Measurements from ENCODE around the gene PHETA2. TPM values are rescaled to one million over a fixed set of nuclear protein-coding genes. Genes with fewer than 3 reads are reported as not detected.

PHETA2 gene
- total RNA-seq, 1 experiment from 2014 or later = 2.6 TPM

DNA sequence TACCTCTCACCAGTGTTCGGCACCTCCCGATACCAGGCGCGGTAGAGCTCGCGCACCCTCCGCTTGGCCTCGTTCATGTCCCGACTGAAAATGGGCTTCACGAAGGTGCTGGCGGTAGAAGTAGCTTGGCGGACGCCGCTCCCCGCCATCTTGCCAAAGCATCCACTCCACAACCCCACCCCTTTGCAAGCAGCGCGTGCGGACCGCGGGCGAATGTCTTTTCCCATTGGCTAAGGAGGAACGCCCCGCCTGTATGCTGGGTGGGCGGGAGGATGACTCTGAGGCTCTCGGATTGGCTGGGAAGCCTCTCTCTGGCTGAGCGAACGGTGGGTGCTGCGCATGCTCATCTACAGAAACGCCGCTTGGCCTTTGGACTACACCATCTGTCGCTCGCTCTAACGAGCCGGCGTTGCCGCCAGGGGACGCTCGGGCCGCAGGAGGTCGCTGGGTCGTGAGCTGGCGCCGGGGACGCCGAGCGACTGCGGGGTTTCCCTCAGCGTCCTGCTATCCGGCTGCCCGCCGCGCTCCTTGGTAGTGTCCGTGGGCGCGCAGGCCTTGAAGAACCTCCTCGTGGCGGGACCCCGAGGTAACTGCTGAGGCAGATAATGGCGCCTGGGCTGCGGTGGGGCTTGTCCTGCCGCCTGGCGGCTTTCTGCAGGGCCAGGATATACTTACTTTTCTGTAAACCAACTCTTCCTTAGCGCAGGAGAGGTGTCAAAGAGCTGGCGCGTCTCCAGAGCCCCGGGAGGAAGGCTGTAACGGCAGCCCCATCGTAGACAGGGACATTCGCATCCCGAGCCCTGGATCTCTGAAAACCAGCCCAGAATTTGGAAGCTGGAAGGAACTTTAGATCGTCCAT is 16.8 kb downstream of the PHETA2 start, which contains the start of gene NDUFA6:
NDUFA6 (minus strand) TSS at position 177 of the 859 bp plus-strand sequence; CDS start at position 149, 28 bp downstream.
- Histone ChIP-seq H3K27me3 (ENCODE audit: insufficient read depth, low read length) (no peaks in the 10 kb centered on the region), H2BK120ac (ENCODE audit: low read depth, low read length, poor library complexity, severe bottlenecking) (no peak within 1 kb of the TSS), H3K56ac (ENCODE audit: insufficient read length, low read depth, low read length) (no peak within 1 kb of the TSS), H2AFZ (ENCODE audit: low read length) (no peak within 1 kb of the TSS), H4K91ac (ENCODE audit: insufficient read length, low read depth, low read length) (no peak within 1 kb of the TSS), H4K20me1 (ENCODE audit: control insufficient read depth, insufficient read depth, insufficient read length) (no peaks in the 10 kb centered on the region), H3K79me2 (ENCODE audit: insufficient read depth, low read length) (no peaks in the 10 kb centered on the region; the same call in 1 of the 2 replicates), H3K79me1 (ENCODE audit: insufficient read depth, low read depth, low read length, poor library complexity, severe bottlenecking) (peaks cover 3% of the 10 kb centered on the region), H3K27ac (ENCODE audit: insufficient read length, low read depth, low read length) (no peak within 1 kb of the TSS), H3K4ac (ENCODE audit: low read depth, low read length) (no peak within 1 kb of the TSS; the same call in 1 of the 2 replicates), H4K8ac (replicated peaks; ENCODE audit: insufficient read length, low read depth, low read length) (peak within 1 kb of the TSS; percentile 3), H3K18ac (ENCODE audit: insufficient read length, low read depth, low read length) (peak within 1 kb of the TSS; percentile 96), H3K4me1 (ENCODE audit: insufficient read depth, low read length) (no peaks in the 10 kb centered on the region), H3K23me2 (ENCODE audit: insufficient read length, low read depth, low read length, poor library complexity, severe bottlenecking) (peaks cover 6% of the 10 kb centered on the region), H3T11ph (ENCODE audit: low read length) (no peak within 1 kb of the TSS), H3K9me3 (ENCODE audit: control insufficient read depth, low read depth, low read length) (no peaks in the 10 kb centered on the region), H2BK5ac (ENCODE audit: insufficient read length, low read length) (no peak within 1 kb of the TSS), H3K23ac (ENCODE audit: insufficient read length, low read depth, low read length) (no peak within 1 kb of the TSS), H3K4me2 (ENCODE audit: insufficient read depth, insufficient read length, low read length) (peak within 1 kb of the TSS; percentile 68), H4K5ac (ENCODE audit: insufficient read length, low read depth, low read length) (peak within 1 kb of the TSS; percentile 69), H2BK12ac (ENCODE audit: insufficient read length, low read depth, low read length) (no peak within 1 kb of the TSS), H3K9ac (ENCODE audit: extremely low read depth, insufficient read length, low read length) (peak within 1 kb of the TSS; percentile 93), H2BK20ac (ENCODE audit: low read depth, low read length, poor library complexity, severe bottlenecking) (no peak within 1 kb of the TSS), H2BK15ac (ENCODE audit: low read depth, low read length) (no peak within 1 kb of the TSS), H2AK5ac (ENCODE audit: insufficient read length, low read length) (no peak within 1 kb of the TSS), H3K14ac (ENCODE audit: insufficient read depth, low read length) (peak within 1 kb of the TSS; percentile 94)
- Mint-ChIP-seq H3K4me1 (peaks cover 4 to 15% of the 10 kb centered on the region in 2 experiments), H3K9me3 (peaks cover 9 to 11% of the 10 kb centered on the region in 2 experiments; a peak in 4 of 5 replicates), H3K36me3 (ENCODE audit: insufficient read depth in 1 of 3, low read depth in 3 of 3) (peaks cover 26 to 31% (median 30%) of the 10 kb centered on the region in 3 experiments), H3K27ac (peak within 1 kb of the TSS; percentile 94 to 99 (median 98)), H3K4me3 (peak within 1 kb of the TSS; percentile 95 to 96), H3K27me3 (ENCODE audit: low read depth) (peaks cover 16% of the 10 kb centered on the region)
- WGBS (ENCODE audit: extremely low coverage, insufficient read length, low lambda C conversion rate) = no CpG with 5 or more reads among the region's 71 CpGs
- DNase-seq = peak; percentile 100
- peak; percentile 96 for TF ChIP-seq CTCF (conservative IDR thresholded peaks at IDR 0.05)

All from H9 (cell line).